Endothelial cell of umbilical vein (primary cell): Measurements from ENCODE around the gene STIM1. TPM values are rescaled to one million over a fixed set of nuclear protein-coding genes. Genes with fewer than 3 reads are reported as not detected.

Source experiments
- BruUV-seq: library from RNA; stranded (reverse); fragments of 400-500 nt; replicated peaks from 2 replicates; lab custom pipeline; 2021; lab: Mats Ljungman, UMichigan
- CTCF ChIA-PET: fragments of 300-600, 350-600 bp; sonication (Branson Sonifier 250); formaldehyde crosslinking; loops from one replicate; lab custom pipeline; 2021; ENCODE audit warnings: antibody characterized with exemption, inconsistent platforms; lab: Charles Lee
- POLR2A ChIA-PET: fragments of 300-600, 350-600 bp; sonication (Branson Sonifier 250); formaldehyde crosslinking; loops from one replicate; lab custom pipeline; 2021; ENCODE audit warnings: antibody characterized with exemption, inconsistent platforms; lab: Charles Lee
- DNase-seq: peaks from one replicate; pipeline ENCODE4 v3.0.0-alpha.2; 2011; ENCODE audit warnings: low read depth, low spot score
- FAIRE-seq: peaks from 2 replicates; lab custom pipeline; 2011; peaks lifted over from hg19 to GRCh38; lab: Jason Lieb, UNC
- H2AFZ ChIP-seq: 2 replicates; pipeline ENCODE4 v1.6.0; 2012; ENCODE audit warnings: low read depth, low read length, control low read depth, inconsistent platforms
- H3K27ac ChIP-seq: 2 replicates; pipeline ENCODE4 v1.5.1; 2011; ENCODE audit warnings: low read depth, mild to moderate bottlenecking, control low read depth, low read length, moderate library complexity; ENCODE audit not compliant: insufficient read depth
- H3K27me3 ChIP-seq, 2 experiments: 2 replicates each; pipeline versions ENCODE4 v1.6.0 to v1.6.1; 2011; ENCODE audit warnings: low read length in 2 of 2, mixed read lengths in 1 of 2; ENCODE audit not compliant: control insufficient read depth in 2 of 2, insufficient read depth in 2 of 2
- H3K36me3 ChIP-seq, 2 experiments: 2 replicates in 1 of 2; 3 replicates in 1 of 2; pipeline ENCODE4 v1.5.1; 2011; ENCODE audit warnings: low read length in 2 of 2, mild to moderate bottlenecking in 1 of 2, moderate library complexity in 1 of 2; ENCODE audit not compliant: control insufficient read depth in 2 of 2, insufficient read depth in 2 of 2; ENCODE audit errors: extremely low read depth in 1 of 2
- H3K4me1 ChIP-seq: 3 replicates; pipeline ENCODE4 v1.5.1; 2011; ENCODE audit warnings: mild to moderate bottlenecking, low read length; ENCODE audit not compliant: control insufficient read depth, insufficient read depth; ENCODE audit errors: extremely low read depth
- H3K4me2 ChIP-seq: 2 replicates; pipeline ENCODE4 v1.6.1; 2011; ENCODE audit warnings: low read length, control low read depth, mixed read lengths; ENCODE audit not compliant: insufficient read depth
- H3K4me3 ChIP-seq, 3 experiments: fragments of 200-600 bp in 1 of 3; sonication (generic), shearing (Covaris generic) in 1 of 3; replicated peaks in 1 of 3; 2 replicates each; pipeline ENCODE4 v1.5.1; 2011 to 2016; ENCODE audit warnings: control low read depth in 3 of 3, low read length in 3 of 3, mild to moderate bottlenecking in 2 of 3, inconsistent platforms in 1 of 3, low read depth in 1 of 3, moderate library complexity in 1 of 3; ENCODE audit not compliant: insufficient read depth in 1 of 3
- H3K79me2 ChIP-seq: 2 replicates; pipeline ENCODE4 v1.6.0; 2012; ENCODE audit warnings: low read length, inconsistent platforms; ENCODE audit not compliant: control insufficient read depth, insufficient read depth
- H3K9ac ChIP-seq: replicated peaks from 2 replicates; pipeline ENCODE3; 2011; ENCODE audit warnings: low read length, control low read depth; ENCODE audit not compliant: insufficient read depth; ENCODE audit errors: extremely low read depth
- H3K9me1 ChIP-seq: replicated peaks from 3 replicates; pipeline ENCODE4 v1.6.0; 2011; ENCODE audit warnings: mild to moderate bottlenecking, low read length; ENCODE audit not compliant: control insufficient read depth, insufficient read depth; ENCODE audit errors: extremely low read depth
- H3K9me3 ChIP-seq: replicated peaks from 2 replicates; pipeline ENCODE4 v1.5.1; 2012; ENCODE audit warnings: low read length, inconsistent platforms; ENCODE audit not compliant: control insufficient read depth, insufficient read depth
- H4K20me1 ChIP-seq: replicated peaks from 2 replicates; pipeline ENCODE3; 2011; ENCODE audit warnings: mild to moderate bottlenecking, low read length; ENCODE audit not compliant: control insufficient read depth, insufficient read depth; ENCODE audit errors: extremely low read depth
- EZH2 ChIP-seq: IDR thresholded peaks from 2 replicates; pipeline ENCODE4 v1.6.1; 2012; ENCODE audit warnings: borderline replicate concordance, low read depth, mild to moderate bottlenecking, moderate library complexity, low read length, inconsistent platforms; ENCODE audit not compliant: severe bottlenecking
- GATA2 ChIP-seq: IDR thresholded peaks from 2 replicates; pipeline ENCODE4 v1.7.0; 2011; ENCODE audit warnings: low read depth, mild to moderate bottlenecking, moderate library complexity, mixed read lengths, low read length; ENCODE audit not compliant: insufficient read length, insufficient read depth
- JUN ChIP-seq: IDR thresholded peaks from 2 replicates; pipeline ENCODE4 v1.6.1; 2011; ENCODE audit warnings: borderline replicate concordance, low read depth; ENCODE audit not compliant: insufficient read length, insufficient read depth
- MAX ChIP-seq: IDR thresholded peaks from 2 replicates; pipeline ENCODE4 v1.6.1; 2011; ENCODE audit not compliant: insufficient read depth, insufficient read length
- MYC ChIP-seq: IDR thresholded peaks from one replicate; pipeline ENCODE4 v1.6.1; 2011; ENCODE audit warnings: mild to moderate bottlenecking, low read depth, low read length
- POLR2A ChIP-seq: IDR thresholded peaks from 2 replicates; pipeline ENCODE4 v1.6.1; 2012; ENCODE audit warnings: low read depth, mild to moderate bottlenecking, control low read depth, low read length
- POLR2AphosphoS5 ChIP-seq: IDR thresholded peaks from 2 replicates; pipeline ENCODE4 v1.6.1; 2012; ENCODE audit warnings: low read depth, mild to moderate bottlenecking, control low read depth, low read length, moderate library complexity; ENCODE audit not compliant: insufficient read depth
- dilution Hi-C: fragments of 300-500 bp; cut with MboI; formaldehyde crosslinking; loops from one replicate; pipeline ENCODE4 v1.15.0; 2019; ENCODE audit warnings: low sequenced_read_pairs; ENCODE audit not compliant: extremely low pct_ligation_motif_present
- intact Hi-C: fragments of 100-400 bp; cut with micrococcal nuclease; formaldehyde crosslinking; loops from one replicate; pipeline ENCODE4 v1.10.0; 2022
- polyA plus RNA-seq, 4 experiments: library from polyadenylated mRNA; depleted of rRNA in 3 of 4; stranded (reverse) in 3 of 4; unstranded in 1 of 4; fragments of >200 nt; gene quantifications; 2 replicates each; pipeline versions ENCODE4 v1.2.1 to v1.2.3, GENCODE V29; 2011 to 2012; ENCODE audit warnings: missing spikeins in 1 of 4
- total RNA-seq: library from RNA; stranded (reverse); gene quantifications from 2 replicates; pipeline ENCODE4 v1.2.3, GENCODE V29; 2021
- TF ChIP-seq, protein P1 (sequence below), 2 donors: IDR thresholded peaks; 1 replicate in 1 of 2; 2 replicates in 1 of 2; pipeline ENCODE4 v1.5.1; 2011; ENCODE audit warnings: low read length in 2 of 2, mild to moderate bottlenecking in 2 of 2, moderate library complexity in 2 of 2, control low read depth in 1 of 2, inconsistent platforms in 1 of 2, low read depth in 1 of 2; ENCODE audit not compliant: insufficient read depth in 1 of 2; ENCODE audit errors: extremely low read depth in 1 of 2

Gene STIM1
- total and polyA plus RNA-seq, 2 donors (not counting 3 experiments of a cell fraction or from before 2014, with no cell fraction given): 32.7 to 33.4 TPM

GRCh38 chr11:4027746-4028145 is 172.3 kb downstream of the STIM1 start:
- no peak overlapping the region for H3K4me2 ChIP-seq
- no peaks in the 10 kb centered on the region for H3K36me3 ChIP-seq
- intact Hi-C loops: loop anchor here (5.0 kb wide), 1 partner anchor 80 kb away; no protein-coding TSS in a partner anchor
- DNase-seq (no peak), FAIRE-seq (no peak)
- ChIA-PET CTCF (interaction anchor here (3.6 to 5.0 kb wide), 2 partner anchors 45 to 172 kb away, joined by 19 to 48 read pairs; partner anchors contain the start of gene STIM1), POLR2A (no interaction called here)
- H3K27ac ChIP-seq: no peak overlapping the region
- H2AFZ ChIP-seq: no peak overlapping the region
- no peak overlapping the region for H3K9ac ChIP-seq
- no TSS peak for BruUV-seq
- no peaks in the 10 kb centered on the region for H3K27me3 ChIP-seq
- no peaks in the 10 kb centered on the region for H4K20me1 ChIP-seq
- dilution Hi-C loops: no loop called here
- H3K79me2 ChIP-seq: no peaks in the 10 kb centered on the region
- peaks cover 23% of the 10 kb centered on the region for H3K4me1 ChIP-seq
- TF ChIP-seq MAX: no peak
- no peak for TF ChIP-seq GATA2
- TF ChIP-seq JUN: no peak
- TF ChIP-seq POLR2AphosphoS5: no peak
- TF ChIP-seq MYC: no peak
- H3K9me3 ChIP-seq: no peaks in the 10 kb centered on the region
- no peaks in the 10 kb centered on the region for H3K9me1 ChIP-seq
- no peak overlapping the region for H3K4me3 ChIP-seq

DNA sequence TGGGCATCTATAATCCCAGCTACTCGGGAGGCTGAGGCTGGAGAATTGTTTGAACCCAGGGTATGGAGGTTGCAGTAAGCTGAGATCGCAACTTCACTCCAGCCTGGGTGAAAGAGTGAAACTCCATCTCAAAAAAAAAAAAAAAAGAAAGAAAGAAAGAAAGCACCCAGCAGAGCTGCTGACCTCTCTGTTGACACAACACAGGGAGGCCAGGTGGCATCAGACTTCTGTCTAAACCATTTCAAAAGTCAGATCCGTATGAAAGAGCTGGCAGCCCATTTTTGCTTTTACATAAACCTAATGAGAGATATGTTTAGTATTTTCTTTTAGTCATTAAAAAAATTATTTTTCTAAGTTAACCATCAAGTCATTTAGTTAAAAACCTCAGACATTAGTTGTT is 174.7 kb downstream of the STIM1 start:
- intact Hi-C loops: no loop called here
- dilution Hi-C loops: no loop called here

More for the DNA sequence above, 174.7 kb downstream of the STIM1 start:
- ChIA-PET POLR2A (no interaction called here), CTCF (interaction anchor here (1.1 to 2.8 kb wide), 3 partner anchors 11 to 175 kb away, joined by 3 to 8 read pairs (median 5); partner anchors contain the start of gene STIM1)
- Histone ChIP-seq H3K36me3 (no peaks in the 10 kb centered on the region), H3K4me1 (peaks cover 17% of the 10 kb centered on the region), H3K9me1 (no peaks in the 10 kb centered on the region), H3K79me2 (no peaks in the 10 kb centered on the region), H3K9ac (no peak overlapping the region), H3K9me3 (no peaks in the 10 kb centered on the region), H3K27me3 (no peaks in the 10 kb centered on the region), H3K4me2 (no peak overlapping the region), H2AFZ (no peak overlapping the region), H3K4me3 (no peak overlapping the region), H3K27ac (no peak overlapping the region), H4K20me1 (no peaks in the 10 kb centered on the region)
- DNase-seq (no peak), FAIRE-seq (no peak)
- TF ChIP-seq EZH2: no peak
- TF ChIP-seq POLR2A: no peak
- no peak for TF ChIP-seq MAX
- no peak for TF ChIP-seq POLR2AphosphoS5
- TF ChIP-seq GATA2: no peak
- TF ChIP-seq, protein P1, sequence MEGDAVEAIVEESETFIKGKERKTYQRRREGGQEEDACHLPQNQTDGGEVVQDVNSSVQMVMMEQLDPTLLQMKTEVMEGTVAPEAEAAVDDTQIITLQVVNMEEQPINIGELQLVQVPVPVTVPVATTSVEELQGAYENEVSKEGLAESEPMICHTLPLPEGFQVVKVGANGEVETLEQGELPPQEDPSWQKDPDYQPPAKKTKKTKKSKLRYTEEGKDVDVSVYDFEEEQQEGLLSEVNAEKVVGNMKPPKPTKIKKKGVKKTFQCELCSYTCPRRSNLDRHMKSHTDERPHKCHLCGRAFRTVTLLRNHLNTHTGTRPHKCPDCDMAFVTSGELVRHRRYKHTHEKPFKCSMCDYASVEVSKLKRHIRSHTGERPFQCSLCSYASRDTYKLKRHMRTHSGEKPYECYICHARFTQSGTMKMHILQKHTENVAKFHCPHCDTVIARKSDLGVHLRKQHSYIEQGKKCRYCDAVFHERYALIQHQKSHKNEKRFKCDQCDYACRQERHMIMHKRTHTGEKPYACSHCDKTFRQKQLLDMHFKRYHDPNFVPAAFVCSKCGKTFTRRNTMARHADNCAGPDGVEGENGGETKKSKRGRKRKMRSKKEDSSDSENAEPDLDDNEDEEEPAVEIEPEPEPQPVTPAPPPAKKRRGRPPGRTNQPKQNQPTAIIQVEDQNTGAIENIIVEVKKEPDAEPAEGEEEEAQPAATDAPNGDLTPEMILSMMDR (IDR thresholded peaks at IDR 0.05; ENCODE audit: extremely low read depth in 1 of 2, insufficient read depth in 1 of 2, low read depth in 1 of 2, low read length in 2 of 2): no peak
- TF ChIP-seq JUN: no peak
- no TSS peak for BruUV-seq
